Activated CD4-positive, alpha-beta T cell treated with anti-CD3 and anti-CD28 coated beads, Interleukin-2, amount 50 U/mL, for 16 hours (primary cell): ENCODE data around the gene NME5.

Experiments
- DNase-seq: peaks from one replicate; pipeline ENCODE4 v3.0.0-alpha.2; 2020

NME5 gene

GRCh38 chr5:138129347-138129746 is 9.9 kb downstream of the NME5 start:
- no peak for DNase-seq

- no peak for DNase-seq
Observed at GRCh38 chr5:138128334-138128733, 10.9 kb downstream of the NME5 start.

DNA sequence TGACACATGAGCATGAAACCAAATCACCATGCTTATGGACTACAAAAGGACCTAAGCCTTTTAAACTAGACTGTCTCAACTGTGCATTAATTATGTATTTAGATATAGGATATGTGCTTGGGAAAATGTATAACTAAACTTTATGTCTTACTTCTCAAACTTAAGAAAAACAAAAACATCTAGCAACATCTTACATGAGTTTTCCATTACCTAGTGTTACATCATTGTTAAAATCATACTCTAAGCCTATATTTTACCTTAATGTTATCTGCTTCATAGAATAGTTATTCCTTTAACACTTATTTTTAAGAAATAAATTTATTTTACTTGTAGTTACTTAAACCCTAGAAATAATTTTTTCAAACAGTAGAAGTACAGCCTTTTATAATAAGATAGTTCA is 24.0 kb downstream of the NME5 start:
- DNase-seq: no peak

GRCh38 chr5:138111937-138112336 is 27.3 kb downstream of the NME5 start:
- no peak for DNase-seq

DNA sequence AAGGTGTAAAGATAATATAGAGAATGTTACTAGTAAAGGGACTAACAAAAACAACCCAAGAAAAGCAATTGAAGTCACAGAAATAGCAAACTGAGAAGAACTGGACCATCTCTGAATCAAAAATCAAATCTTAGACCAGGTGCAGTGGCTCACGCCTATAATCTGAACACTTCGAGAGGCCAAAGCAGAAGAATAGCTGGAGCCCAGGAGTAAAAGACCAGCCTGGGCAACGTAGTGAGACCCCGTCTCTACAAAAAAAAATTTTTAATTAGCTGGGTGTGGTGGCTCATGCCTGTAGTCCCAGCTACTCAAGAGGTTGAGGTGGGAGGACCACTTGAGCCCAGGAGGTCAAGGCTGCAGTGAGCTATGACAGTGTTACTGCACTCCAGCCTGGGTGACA is 28.0 kb downstream of the NME5 start:
- DNase-seq: no peak

- no peak for DNase-seq
Observed at GRCh38 chr5:138110266-138110963, 28.8 kb downstream of the NME5 start.

DNA sequence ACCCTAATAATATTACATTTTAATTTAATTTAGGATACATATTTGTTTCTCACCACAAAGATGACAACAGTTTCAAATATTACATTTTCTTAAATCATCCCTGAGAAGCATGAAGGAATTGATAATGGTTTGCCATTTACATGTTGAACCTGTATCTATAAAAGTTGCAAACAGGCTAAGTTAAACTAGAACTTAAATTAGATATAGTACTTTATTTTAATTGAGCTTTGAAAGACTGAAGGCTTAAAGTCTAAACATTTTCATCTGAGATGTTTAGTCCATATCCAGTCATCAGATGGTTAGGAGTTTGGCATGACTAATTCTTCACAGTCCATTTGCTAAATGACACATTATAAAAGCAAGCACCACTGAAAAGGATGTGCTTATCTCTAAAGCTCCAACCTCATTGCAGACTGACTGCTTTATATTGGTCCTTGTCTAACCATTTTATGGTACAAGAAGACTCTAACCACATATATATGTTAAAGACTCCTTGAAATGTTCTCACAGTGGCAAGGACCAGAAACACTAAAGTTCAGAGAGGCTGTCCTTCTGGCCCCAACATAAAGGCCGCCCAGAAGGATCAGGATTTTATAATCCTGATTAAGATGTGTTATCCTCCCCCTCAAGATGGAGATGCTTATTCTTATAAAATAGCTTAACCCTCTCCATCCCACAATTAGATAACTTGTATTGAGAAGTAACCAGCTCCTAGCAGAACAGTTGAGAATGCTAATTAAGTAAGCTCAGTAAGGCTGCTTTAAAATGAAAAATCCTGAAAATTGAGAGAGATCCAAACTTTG is 29.6 kb downstream of the NME5 start:
- DNase-seq: no peak

DNA sequence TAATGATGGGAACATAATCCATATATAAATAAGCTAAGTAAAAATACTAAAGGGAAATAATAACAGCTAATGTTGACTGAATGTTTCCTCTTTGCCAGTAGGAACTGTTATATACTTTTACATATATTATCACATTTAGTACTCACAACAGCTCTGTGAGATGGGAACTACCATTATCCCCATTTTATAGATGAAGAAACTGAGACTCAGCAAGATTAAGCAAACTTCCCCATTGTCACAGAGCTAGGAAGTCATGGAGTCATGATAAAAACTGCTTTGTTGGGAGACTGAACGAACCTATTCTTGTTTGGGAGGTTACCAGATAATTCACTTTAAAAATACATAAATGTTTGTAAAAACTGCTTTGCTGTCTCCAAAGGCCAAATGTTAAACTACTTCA is 32.0 kb downstream of the NME5 start:
- DNase-seq: no peak

DNA sequence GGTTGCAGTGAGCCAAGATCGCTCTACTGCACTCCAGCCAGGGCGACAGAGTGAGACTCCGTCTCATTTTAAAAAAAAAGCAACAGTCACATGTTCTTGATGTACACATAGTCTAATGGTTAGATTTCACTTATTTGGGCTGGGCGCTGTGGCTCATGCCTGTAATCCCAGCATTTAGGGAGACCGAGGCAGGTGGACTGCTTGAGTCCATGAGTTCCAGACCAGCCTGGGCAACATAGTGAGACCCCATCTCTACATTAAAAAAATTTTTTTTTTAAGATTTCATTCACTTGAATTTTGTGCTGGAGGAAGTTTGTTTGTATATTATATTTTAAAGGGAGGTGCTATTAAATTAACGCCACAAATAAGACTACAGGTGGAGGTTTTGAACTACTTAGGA is 33.5 kb downstream of the NME5 start:
- DNase-seq: no peak

DNA sequence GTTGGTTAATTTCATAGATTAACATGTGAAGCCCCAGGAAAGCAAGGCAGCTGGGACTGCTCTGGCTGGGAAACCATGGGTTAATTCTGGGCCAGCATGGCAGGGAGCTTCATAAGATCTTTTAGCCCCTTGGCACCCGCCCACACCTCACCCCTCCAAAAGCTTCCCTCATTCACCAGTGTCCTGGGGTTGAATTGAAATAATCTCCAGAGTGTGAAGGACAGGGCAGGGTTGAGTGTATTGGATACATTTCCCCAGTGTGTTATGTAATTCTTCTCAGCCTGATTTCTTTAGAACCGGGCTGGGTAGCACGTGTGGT is 36.0 kb downstream of the NME5 start:
- no peak for DNase-seq

DNA sequence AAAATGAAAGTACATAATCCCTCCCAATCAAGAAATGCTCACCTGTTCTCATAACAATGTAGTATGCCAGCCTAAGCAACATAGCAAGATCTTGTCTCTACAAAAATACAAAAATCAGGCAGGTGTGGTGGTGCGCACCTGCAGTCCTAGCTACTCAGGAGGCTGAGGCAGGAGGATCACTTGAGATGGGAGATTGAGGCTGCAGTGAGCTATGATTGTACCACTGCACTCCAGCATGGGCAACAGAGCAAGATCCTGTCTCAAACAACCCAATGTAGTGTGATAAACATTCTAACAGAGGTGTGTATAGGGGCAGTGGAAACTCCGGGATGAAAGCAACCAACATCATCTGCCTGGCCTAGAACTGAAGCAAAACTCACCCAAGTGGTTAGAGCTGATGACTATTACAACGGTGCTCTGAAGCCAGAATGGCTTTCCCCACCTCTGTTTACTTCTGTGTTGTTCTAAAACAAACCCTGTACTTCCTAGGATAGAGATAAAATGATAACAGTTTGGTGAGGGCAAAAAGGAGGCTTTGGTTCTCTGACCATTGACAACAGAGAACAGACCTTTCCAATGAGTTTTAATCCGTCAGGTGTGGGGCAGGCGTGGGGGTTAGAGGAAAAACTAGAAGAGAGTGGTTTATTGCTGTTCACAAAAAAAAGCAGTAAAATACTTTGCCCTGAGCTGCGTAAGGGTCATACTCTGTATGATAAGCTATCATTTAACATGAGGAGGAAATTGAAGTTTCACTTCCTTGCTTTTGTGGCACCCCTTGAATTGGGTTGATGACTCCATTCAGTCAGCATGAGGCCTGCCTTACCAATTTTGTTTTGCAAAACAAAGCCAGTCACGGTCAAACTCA is 36.5 kb downstream of the NME5 start:
- DNase-seq: no peak

- peak; percentile 37 for DNase-seq
Observed at GRCh38 chr5:138096997-138097828, 42.0 kb downstream of the NME5 start.

- DNase-seq: peak; percentile 38
Observed at GRCh38 chr5:138096363-138096762, 42.9 kb downstream of the NME5 start.

DNA sequence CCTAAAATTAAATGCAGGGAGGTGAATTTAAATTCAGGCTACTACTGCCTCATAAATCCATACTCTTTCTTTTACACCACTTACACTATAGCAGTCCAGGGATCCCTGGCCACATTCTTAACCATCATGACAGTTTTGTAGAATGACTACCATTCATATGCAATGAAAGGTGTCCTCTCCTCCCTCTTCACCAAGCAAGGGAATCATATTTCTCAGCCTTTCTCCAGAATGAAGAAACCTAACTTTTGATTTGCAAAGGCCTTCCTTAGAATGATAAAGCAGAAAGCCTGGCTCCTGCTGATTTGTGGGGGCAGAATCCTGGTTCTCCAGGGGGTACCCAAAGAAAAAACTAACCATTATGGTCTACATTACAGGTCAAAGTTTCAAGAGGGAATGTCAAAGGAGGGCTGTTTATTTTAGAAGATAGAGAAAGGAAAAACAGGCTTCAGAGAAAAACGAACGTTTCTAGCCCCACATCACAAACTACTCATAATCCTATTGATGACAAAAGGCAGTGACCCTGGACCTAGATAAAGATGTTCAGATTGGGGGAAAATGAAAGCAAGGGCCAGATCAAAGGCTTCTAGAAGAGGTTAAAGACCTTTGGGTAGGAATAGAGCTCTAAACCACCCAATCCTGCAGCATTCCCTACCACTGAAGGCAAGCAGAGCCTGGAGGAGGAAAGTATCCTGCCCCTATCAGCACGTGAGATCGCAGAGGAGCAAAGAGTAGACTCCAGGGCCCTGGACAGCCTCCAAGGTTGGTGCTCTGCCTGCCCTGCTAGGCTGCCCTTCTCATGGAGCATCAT is 43.9 kb downstream of the NME5 start:
- DNase-seq: no peak

DNA sequence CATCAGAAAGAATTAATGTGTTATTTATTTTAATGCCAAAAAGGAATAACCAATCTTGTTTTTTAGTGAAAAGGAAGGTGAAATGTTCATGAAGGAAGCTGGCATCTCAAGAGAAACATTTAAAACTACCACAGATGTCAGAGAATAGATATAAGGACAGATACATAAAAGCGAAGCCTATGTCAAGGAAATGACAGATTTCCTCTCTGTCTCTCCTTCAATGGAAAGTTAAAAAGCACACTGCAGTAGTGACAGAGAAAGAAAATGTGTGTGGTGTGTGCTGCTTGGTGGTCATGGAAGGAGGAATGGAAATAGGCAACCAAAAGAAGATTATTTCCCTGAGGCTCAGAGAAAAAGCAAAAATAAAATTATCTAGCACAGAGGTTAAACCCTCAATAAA is 46.2 kb downstream of the NME5 start:
- DNase-seq: no peak

DNA sequence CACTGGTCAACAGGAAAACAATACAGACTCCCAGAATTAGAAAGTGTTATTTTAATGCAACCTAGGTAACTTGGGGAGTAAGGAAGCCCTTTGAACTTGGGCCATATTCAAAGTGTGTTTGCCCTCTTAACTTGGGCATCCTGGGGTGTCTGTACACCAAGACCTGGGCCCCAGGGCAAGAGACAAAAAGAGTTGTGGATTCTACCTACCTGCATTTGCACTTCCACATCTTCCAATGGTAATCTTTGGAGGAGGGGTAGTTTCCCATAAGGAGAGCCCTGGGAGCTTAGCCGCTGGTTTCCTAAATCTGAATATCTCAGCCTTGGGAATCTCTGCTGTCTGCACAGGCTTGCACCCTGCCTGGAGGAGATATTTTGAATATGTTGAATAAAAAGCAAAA is 46.9 kb downstream of the NME5 start:
- DNase-seq: no peak

GRCh38 chr5:138091685-138092084 is 47.5 kb downstream of the NME5 start:
- no peak for DNase-seq

DNA sequence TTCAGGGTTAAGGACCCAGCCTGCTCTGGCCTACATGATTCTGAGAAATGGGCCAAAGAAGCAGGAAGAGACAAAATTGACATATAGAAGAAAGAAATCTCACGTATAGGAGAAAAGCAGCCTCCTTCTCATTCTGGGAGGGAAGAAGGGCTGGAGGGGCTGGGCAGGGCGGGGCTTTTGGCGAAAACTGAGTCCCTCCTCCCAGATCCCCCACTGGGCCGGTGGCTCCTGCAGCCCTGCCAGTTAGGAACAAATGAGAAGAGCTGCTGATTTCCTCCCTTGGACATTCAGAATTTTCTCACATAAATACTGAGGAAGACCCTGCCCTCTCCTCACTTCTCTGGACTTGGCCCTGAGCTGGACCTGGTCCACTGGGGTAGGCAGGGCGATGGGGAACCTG is 55.5 kb downstream of the NME5 start, which contains the start of gene WNT8A:
TSS of gene WNT8A (plus strand) at position 332 of the 400 bp plus-strand sequence. CDS start 95 bp downstream, outside the sequence.
- DNase-seq: no peak

GRCh38 chr5:138082033-138082432 is 57.2 kb downstream of the NME5 start:
- no peak for DNase-seq

- DNase-seq: no peak
Observed at GRCh38 chr5:138078006-138078643, 61.1 kb downstream of the NME5 start.

DNA sequence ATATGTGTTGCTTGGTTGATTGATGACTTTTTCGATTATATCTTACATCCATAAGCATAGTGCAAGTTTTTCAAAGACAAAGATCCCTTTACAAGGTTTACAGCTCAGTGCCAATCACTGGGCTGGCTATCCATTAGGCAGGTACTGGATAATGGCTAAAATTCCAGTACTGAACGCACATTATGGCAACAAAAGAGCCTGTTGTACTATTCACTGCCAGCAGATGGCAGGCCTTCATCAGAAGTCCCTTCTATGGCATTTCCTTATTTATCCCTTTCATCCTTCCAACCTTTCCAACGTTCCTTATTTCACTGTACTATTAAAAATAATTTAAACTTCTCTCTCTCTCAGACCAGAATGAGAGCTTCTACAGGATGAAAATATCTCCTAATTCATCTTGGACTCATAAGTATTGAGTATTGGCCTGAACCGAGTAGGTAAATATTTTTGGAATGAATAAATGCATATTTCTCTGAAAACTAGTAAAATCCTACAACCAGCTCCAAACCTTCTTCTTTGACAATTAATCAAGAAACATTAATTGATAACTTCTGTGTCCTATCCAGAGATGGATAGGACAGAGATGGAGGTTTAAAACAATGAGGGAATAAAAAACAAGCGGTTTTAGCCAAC is 62.0 kb downstream of the NME5 start:
- peak; percentile 52 for DNase-seq
